HEK293T (cell line): ENCODE measurements around the gene PRDX2.

ENCODE experiments used
- BHLHE40 ChIP-seq: fragments of 450-650 bp; IDR thresholded peaks from 2 replicates; pipeline ENCODE4 v1.6.1; 2016; ENCODE audit warnings: mild to moderate bottlenecking, moderate library complexity, borderline replicate concordance
- FOXA1 ChIP-seq: fragments of 450-650 bp; IDR thresholded peaks from 2 replicates; pipeline ENCODE4 v1.6.1; 2016; ENCODE audit warnings: mild to moderate bottlenecking
- FOXK2 ChIP-seq: fragments of 450-650 bp; IDR thresholded peaks from 2 replicates; pipeline ENCODE4 v1.6.1; 2016; ENCODE audit warnings: mild to moderate bottlenecking
- FOXM1 ChIP-seq: fragments of 450-650 bp; IDR thresholded peaks from 2 replicates; pipeline ENCODE4 v1.6.1; 2017; ENCODE audit warnings: mild to moderate bottlenecking, borderline replicate concordance
- HDGF ChIP-seq: fragments of 450-650 bp; IDR thresholded peaks from 2 replicates; pipeline ENCODE4 v1.6.1; 2017; ENCODE audit warnings: antibody characterized with exemption, borderline replicate concordance
- LEF1 ChIP-seq: fragments of 450-650 bp; IDR thresholded peaks from 2 replicates; pipeline ENCODE4 v1.6.1; 2017; ENCODE audit warnings: mild to moderate bottlenecking, borderline replicate concordance
- SUZ12 ChIP-seq: fragments of 450-650 bp; IDR thresholded peaks from 2 replicates; pipeline ENCODE4 v1.6.1; 2016; ENCODE audit warnings: mild to moderate bottlenecking
- TARDBP ChIP-seq: fragments of 450-650 bp; IDR thresholded peaks from 2 replicates; pipeline ENCODE4 v1.6.1; 2016

DNA sequence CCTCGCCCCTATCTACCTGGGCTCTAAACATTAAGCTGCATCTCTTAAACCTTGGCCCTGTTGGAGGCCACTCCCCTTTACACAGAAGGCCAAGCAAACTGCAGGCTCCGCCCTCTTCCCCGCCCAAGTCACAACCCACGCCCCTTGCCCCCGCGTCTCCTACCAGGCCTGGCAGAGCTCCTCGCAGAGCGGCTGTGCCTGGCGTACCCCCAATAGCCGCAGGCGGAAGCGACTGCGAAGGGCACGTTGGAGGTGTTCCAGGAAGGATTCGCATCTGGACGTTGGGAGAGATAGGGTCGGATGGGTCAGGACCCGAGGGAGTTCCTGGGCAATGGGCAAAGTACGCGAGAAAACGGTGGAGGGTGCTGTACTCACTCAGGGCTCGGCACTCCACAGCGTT, 26.9 kb upstream of the PRDX2 start:
- TF ChIP-seq BHLHE40 (no peak), FOXA1 (no peak), HDGF (no peak), FOXM1 (no peak), FOXK2 (no peak), TARDBP (no peak), SUZ12 (no peak), LEF1 (no peak)
